Body of pancreas (tissue), 4 donors: ENCODE measurements around the gene APOB.

ENCODE experiments used
- CTCF ChIP-seq, 7 experiments: fragments of 450-650 bp in 4 of 7; fragments of 200-600 bp in 3 of 7; sonication (generic) in 3 of 7; IDR thresholded peaks; one replicate each; pipeline ENCODE4 v1.5.1; 2016 to 2019; ENCODE audit warnings: antibody characterized with exemption in 7 of 7
- POLR2A ChIP-seq, 3 donors: fragments of 450-650 bp; IDR thresholded peaks; one replicate each; pipeline ENCODE4 v1.6.1; 2016; ENCODE audit warnings: antibody characterized with exemption in 3 of 3, mild to moderate bottlenecking in 2 of 3

DNA sequence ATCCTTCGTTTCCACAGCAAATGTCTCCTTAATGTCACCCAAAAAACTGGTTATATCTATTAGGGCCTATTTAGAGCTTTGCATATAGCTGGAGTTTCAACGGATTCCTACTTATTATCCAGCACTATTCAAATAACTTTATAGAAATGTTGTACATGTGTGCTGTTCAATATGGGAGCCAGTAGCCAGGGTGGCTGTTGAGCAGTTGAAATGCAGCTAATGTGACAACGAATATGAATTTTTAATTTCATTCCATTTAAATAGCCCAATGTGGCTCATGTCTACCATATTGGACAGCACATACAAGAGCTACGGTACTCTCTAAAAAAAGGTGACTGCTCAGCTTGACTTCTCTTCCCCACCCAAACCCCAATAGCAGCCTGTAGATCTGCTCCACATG is 2.4 kb downstream of the APOB start:
- no peak for TF ChIP-seq CTCF (IDR thresholded peaks at IDR 0.05)
- no peak for TF ChIP-seq POLR2A (IDR thresholded peaks at IDR 0.05)
